Activated naive CD4-positive, alpha-beta T cell treated with anti-CD3 and anti-CD28 coated beads, Interleukin-2, amount 50 U/mL, for 72 hours (primary cell): ENCODE data around the gene TMEM26. TPM values are rescaled to one million over a fixed set of nuclear protein-coding genes. Genes with fewer than 3 reads are reported as not detected.

Experiments
- ATAC-seq, 2 donors: fragments of 150-1000 bp; cut with Tn5 transposase; 2 replicates each; pipeline ENCODE4 v1.10.0; 2021; ENCODE audit warnings: mild to moderate bottlenecking in 2 of 2, moderate library complexity in 2 of 2
- DNase-seq, 2 donors: peaks; one replicate each; pipeline ENCODE4 v3.0.0; 2021 to 2022; ENCODE audit warnings: low spot score in 2 of 2
- H3K27ac Mint-ChIP-seq, 2 donors: one replicate each; pipeline ENCODE4 v1.8.0; 2022; ENCODE audit warnings: mild to moderate bottlenecking in 2 of 2, mixed read lengths in 2 of 2
- H3K36me3 Mint-ChIP-seq, 2 donors: one replicate each; pipeline ENCODE4 v1.8.0; 2022; ENCODE audit warnings: mixed read lengths in 2 of 2
- H3K9me3 Mint-ChIP-seq, 2 donors: one replicate each; pipeline ENCODE4 v1.8.0; 2022; ENCODE audit warnings: mixed read lengths in 2 of 2
- total RNA-seq, 2 donors: library from RNA; stranded (reverse); gene quantifications; one replicate each; pipeline ENCODE4 v1.2.3, GENCODE V29; 2022

The TMEM26 gene
- total RNA-seq, 2 donors from 2014 or later: not detected

GRCh38 chr10:61465171-61465496 lies 12.0 kb upstream of the TMEM26 start:
- ATAC-seq (no peak), DNase-seq (no peak)
- Mint-ChIP-seq H3K27ac (no peak overlapping the region), H3K9me3 (peaks cover 10 to 14% of the 10 kb centered on the region in 2 donors), H3K36me3 (no peaks in the 10 kb centered on the region)

DNA sequence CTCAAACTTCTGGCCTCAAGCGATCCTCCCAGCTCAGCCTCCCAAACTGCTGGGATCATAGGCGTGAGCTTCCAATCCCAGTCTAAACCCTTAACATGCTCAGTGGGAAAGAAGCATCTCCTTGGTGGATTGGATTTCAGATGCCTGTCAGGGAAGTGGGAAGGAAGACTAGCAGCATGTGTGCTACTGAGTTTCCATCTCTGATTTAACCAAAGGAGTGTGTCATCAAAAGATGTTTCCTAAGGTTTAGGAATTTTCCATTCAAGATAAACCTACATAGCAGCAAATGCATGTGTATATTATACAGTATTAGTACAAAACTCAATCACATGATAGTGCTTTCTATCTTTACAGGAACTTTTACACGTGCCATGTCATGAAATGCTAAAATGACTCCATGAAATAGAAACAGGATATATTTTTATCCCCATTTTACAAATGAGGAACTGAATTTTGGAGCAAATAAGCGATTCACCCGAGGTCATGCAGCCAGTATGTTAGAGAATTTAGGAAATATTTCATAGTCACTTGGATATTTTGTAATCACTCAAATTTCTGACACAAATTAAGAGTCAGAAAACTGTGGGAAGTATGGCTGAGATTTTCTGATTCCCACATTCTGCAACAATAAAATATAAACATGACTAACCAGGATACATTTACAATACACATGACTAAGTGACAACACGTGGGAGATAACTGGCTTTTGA lies 11.4 kb upstream of the TMEM26 start:
- ATAC-seq (no peak), DNase-seq (no peak)
- Mint-ChIP-seq H3K27ac (no peak overlapping the region), H3K36me3 (no peaks in the 10 kb centered on the region), H3K9me3 (peaks cover 10 to 14% of the 10 kb centered on the region in 2 donors)

DNA sequence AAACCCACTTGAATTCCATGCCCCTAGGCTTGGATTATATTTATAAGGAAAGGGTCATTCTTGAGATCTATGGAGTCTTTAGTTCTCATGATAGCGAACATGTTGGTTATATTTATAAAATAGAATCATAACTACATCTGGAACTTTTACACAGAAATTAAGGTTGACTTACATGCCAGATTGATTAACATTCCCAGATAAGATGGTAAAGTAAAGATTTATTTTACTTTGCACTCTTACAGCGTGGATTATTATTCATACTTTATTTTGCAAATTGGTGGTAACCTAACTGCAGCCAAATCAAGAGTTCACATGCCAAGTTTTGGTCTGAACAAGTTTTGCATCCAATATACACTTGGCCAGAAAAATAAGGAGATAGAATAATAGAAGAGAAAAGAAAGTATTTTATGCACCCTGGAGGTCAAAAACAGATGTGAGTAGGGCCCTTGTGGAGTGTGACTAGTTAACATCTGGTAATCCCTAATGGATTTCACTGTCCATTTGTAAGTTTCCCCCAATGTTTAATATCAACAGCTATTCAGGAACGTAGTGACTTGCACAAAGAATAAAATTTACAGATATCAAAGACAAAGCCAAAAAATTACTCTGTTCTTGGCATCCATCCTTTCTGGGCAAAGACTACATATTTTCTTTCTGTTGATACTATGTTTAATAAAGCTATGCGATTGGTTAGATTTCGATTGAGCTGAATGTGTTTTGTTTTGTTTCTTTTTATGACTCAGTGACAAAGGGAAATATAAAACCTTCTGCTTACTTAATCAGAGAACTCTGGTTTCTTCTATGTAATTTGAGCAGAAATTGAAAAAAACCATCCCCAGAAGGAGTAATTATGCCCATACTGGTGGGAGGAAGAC lies 10.1 kb upstream of the TMEM26 start:
- H3K9me3 Mint-ChIP-seq: peaks cover 10 to 14% of the 10 kb centered on the region in 2 donors
- no peaks in the 10 kb centered on the region for H3K36me3 Mint-ChIP-seq
- ATAC-seq (no peak), DNase-seq (no peak)
- no peak overlapping the region for H3K27ac Mint-ChIP-seq

DNA sequence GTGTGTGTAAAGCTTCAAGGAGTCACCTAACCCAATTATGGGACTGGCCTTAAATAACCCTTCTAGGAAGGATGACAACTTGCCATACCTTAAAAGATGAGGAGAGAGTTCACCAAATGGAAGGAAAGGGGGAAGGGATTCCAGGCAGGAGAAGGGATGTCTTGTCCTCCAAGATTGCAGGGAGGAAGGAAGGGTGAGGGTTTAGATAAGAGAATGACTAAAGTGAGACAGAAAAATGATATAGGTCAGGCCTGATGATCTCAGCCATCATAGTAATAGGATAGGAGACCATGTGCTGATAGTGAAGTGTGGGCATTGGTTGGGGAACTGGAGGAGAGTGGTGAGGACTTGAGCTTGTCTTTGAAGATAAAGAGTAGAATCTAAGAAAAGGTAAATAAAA lies 7.7 kb upstream of the TMEM26 start:
- no peak for ATAC-seq
- H3K9me3 Mint-ChIP-seq: peaks cover 10 to 14% of the 10 kb centered on the region in 2 donors
- DNase-seq: no peak
- no peak overlapping the region for H3K27ac Mint-ChIP-seq
- H3K36me3 Mint-ChIP-seq: no peaks in the 10 kb centered on the region

GRCh38 chr10:61458031-61458430 lies 4.8 kb upstream of the TMEM26 start:
- H3K36me3 Mint-ChIP-seq: no peaks in the 10 kb centered on the region
- DNase-seq (no peak), ATAC-seq (no peak)
- peaks cover 10 to 14% of the 10 kb centered on the region in 2 donors for H3K9me3 Mint-ChIP-seq
- H3K27ac Mint-ChIP-seq: no peak overlapping the region

DNA sequence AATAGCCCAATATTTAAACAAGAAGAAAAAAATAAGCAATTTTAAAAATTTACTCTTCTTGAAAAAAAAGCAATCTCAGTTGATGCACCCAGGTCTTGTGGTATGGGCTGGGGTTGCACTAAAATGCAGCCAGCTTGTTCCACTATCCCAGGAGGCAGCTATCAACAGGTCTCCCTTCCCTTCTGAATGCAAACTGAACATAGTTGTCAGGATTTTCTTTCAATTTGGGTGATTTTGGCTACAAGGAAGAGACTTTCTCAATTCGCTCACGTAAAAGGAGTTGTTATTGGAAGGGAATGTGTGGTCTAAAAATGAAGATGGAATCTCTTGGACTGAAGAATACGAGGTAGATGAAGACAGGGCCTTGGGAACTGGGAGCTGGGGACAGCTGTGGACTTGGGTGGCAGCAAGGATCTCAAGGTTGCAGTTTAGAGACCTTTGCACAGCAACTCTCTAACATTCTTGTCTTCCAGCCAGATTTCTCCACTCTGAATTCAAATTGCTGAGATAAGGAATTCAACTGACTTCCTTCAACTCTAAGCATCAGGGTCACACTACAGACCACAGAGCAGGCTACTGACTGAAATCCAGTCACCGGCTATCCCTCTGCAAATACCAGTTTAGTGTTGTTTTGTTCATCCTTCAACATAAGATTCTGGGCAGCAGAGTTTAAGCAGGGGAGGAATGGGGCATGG lies 3.1 kb upstream of the TMEM26 start:
- H3K9me3 Mint-ChIP-seq: peaks cover 8 to 9% of the 10 kb centered on the region in 2 donors
- no peak for DNase-seq
- no peaks in the 10 kb centered on the region for H3K36me3 Mint-ChIP-seq
- no peak for ATAC-seq
- no peak overlapping the region for H3K27ac Mint-ChIP-seq

DNA sequence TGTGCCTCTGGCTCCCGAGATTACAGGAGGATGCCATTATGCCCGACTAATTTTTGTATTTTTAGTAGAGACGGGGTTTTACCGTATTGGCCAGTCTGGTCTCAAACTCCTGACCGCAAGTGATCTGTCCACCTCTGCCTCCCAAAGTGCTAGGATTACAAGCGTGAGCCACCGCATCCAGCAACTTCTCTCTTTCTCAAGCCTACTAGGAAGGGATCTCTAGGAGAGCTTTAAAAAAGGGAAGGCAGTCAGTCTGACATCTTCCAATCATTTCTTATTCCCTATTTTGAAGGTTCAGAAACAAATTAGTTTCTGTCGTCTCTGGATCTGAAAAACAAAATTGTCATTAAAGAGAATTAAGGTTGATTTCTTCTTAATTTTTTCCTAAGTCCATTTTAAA lies 2.5 kb upstream of the TMEM26 start:
- DNase-seq (no peak), ATAC-seq (no peak)
- Mint-ChIP-seq H3K36me3 (no peaks in the 10 kb centered on the region), H3K27ac (no peak overlapping the region), H3K9me3 (peaks cover 2 to 3% of the 10 kb centered on the region in 2 donors)

- no peak for ATAC-seq
- DNase-seq: no peak
- Mint-ChIP-seq H3K27ac (no peak overlapping the region), H3K9me3 (no peaks in the 10 kb centered on the region), H3K36me3 (no peaks in the 10 kb centered on the region)
Observed at GRCh38 chr10:61454541-61454940, 1.4 kb upstream of the TMEM26 start.

- peak in 1 of 2 donors; percentile 16 for ATAC-seq
- no peak overlapping the region for H3K27ac Mint-ChIP-seq
- DNase-seq: no peak
- no peaks in the 10 kb centered on the region for H3K36me3 Mint-ChIP-seq
- no peaks in the 10 kb centered on the region for H3K9me3 Mint-ChIP-seq
Observed at GRCh38 chr10:61452151-61452651, 980 bp downstream of the TMEM26 start.

GRCh38 chr10:61451357-61451756 lies 1.8 kb downstream of the TMEM26 start:
- DNase-seq: no peak
- no peak for ATAC-seq
- H3K27ac Mint-ChIP-seq: no peak overlapping the region
- H3K9me3 Mint-ChIP-seq: no peaks in the 10 kb centered on the region
- no peaks in the 10 kb centered on the region for H3K36me3 Mint-ChIP-seq

DNA sequence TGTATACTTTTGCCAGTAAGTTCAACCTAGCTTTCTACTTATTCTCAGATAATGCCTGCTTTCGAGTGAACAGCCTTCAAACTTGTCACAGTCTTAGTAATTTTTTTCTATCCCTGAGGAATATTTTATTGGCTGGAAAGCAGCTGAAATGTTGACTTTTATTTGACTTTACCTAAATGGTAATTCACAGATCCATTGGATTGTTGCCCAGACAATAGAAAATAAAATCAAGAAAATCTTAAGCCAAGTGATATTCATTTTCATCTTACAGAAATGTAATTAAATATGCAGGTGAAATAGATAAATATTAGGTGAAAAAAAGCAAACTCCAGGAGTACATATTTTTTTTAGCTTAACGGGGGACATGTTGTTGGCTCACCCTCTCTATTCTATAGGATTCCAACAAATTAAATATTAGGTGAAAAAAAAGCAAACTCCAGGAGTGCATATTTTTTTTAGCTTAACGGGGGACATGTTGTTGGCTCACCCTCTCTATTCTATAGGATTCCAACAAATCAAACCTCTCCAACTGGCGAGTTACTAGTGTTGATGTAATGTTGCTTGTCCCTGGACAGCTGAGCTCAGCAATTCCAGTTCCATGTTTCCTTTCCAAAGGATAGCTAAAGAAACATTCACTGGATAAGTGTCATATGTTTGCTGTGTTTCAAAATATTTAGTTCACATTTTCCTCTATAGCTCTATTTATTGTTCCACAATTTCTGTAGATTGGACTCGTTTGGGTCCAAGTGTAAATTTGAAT lies 4.2 kb downstream of the TMEM26 start:
- ATAC-seq (no peak), DNase-seq (no peak)
- Mint-ChIP-seq H3K27ac (no peak overlapping the region), H3K9me3 (no peaks in the 10 kb centered on the region), H3K36me3 (no peaks in the 10 kb centered on the region)

DNA sequence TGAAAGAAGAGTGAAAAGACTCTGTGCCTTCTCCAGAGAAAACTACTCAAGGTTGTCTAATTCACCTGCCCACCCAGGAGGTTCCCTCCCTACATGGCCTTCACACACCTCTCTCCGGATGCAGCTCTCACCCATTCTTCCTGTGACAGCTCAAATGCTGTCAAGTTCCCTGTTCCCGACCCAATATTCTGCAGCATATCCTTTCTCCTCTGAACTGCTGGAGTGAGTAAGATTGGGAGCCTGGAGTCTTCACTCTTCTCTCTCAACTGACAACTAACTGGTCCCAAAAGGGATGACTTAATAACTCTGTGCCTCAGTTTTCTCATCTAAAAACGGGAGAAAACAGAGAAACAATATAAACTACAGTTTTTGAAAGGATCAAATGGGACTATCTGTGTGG lies 5.1 kb downstream of the TMEM26 start:
- Mint-ChIP-seq H3K27ac (no peak overlapping the region), H3K9me3 (no peaks in the 10 kb centered on the region), H3K36me3 (no peaks in the 10 kb centered on the region)
- ATAC-seq: no peak
- DNase-seq: no peak

DNA sequence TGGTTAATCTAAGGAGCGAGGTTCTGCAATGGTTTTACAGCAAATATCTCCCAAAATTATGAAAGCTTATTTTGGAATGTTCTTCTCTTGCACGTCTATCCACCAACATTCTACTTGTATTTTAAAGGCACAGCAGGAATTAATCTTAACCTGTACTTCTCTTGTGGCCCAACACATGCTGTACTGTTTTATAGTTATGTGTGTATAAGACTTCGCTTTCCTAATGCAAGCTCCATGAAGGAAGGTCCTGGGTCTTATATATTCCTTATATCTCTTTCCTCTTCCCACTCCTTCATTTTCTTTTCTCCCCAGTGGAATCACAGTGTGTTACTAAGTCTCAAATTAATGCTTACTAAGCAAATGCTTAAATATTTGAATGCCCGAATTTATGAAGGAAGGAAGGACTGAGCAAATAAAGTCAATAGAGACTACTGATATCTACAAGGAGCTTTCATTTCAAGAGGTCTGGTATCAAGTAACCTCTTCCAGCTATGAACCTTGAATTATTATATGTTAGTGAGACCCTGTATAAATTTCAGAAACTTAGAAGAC lies 14.0 kb downstream of the TMEM26 start:
- H3K9me3 Mint-ChIP-seq: no peaks in the 10 kb centered on the region
- H3K36me3 Mint-ChIP-seq: no peaks in the 10 kb centered on the region
- no peak overlapping the region for H3K27ac Mint-ChIP-seq
- ATAC-seq: no peak
- no peak for DNase-seq

DNA sequence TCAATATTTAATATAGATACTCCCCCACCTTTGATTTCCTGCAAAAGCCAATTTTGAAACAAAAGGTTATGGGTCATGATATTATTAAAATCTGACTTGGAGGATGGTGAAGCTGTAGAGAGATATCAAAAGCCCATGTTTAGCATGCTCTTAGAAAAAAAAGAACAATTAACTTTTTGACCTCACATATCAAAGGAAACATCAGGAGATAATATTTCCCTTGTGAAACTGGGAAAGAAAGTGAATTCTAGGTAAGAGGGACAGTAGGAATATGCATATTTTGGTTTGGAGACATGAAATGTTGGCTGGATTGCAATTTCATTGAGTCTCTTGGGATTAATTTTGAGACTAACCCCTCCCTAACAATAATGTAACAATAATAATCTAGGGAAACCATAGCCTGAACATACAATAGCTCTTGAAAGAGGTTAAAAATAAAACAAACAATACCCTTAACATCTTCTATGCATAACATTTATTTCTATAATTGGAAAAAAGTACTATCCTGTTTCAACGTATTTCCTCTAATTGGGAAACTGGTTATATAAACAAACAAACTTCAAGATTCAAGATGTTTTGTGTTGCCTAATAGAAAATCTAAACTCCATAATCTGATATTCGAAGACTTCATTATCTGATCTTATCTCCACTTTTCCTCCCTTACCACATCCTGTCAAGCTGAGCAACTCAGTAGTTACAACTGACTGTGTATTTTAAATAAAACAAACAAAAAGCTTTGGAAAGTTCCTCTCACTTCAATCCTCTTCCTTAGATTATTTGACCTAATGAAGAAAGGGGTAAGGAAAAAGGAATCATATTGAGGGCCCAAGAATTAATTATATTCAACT lies 14.8 kb downstream of the TMEM26 start:
- H3K9me3 Mint-ChIP-seq: no peaks in the 10 kb centered on the region
- ATAC-seq: no peak
- H3K36me3 Mint-ChIP-seq: no peaks in the 10 kb centered on the region

DNA sequence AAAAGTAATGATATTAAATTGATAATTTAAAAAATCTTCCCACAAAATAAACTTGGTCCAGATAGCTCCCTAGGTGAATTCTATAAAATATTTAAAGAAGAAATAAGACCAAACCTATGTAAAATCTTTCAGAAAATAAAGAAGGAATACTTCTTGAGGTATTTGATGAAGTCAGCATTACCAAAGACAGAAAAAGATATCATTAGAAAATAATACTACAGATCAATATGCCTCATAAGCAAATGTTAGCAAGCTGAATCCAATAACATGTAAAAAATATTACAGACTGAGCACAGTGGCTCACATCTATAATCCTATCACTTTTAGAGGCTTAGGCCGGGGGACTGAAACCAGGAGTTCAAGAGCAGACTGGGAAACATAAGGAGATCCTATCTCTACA lies 30.0 kb downstream of the TMEM26 start:
- Mint-ChIP-seq H3K36me3 (peaks cover 0 to 6% of the 10 kb centered on the region in 2 donors), H3K9me3 (peaks cover 4 to 13% of the 10 kb centered on the region in 2 donors), H3K27ac (no peak overlapping the region)
- no peak for DNase-seq
- no peak for ATAC-seq

More for the DNA sequence above, 14.8 kb downstream of the TMEM26 start:
- no peak for DNase-seq
- H3K27ac Mint-ChIP-seq: no peak overlapping the region
